Suprapubic skin (tissue), 4 donors: ENCODE results near the gene ANKRD7. TPM values are rescaled to one million over a fixed set of nuclear protein-coding genes. Genes with fewer than 3 reads are reported as not detected.

Experiments
- DNase-seq, 2 donors: peaks; one replicate each; pipeline ENCODE4 v3.0.0-alpha.2; 2019; ENCODE audit warnings: low spot score in 2 of 2
- H3K27ac ChIP-seq: fragments of 200-600 bp; sonication (generic); one replicate; pipeline ENCODE4 v1.5.1; 2019
- H3K27me3 ChIP-seq: fragments of 200-600 bp; sonication (generic); one replicate; pipeline ENCODE4 v1.5.1; 2019
- H3K36me3 ChIP-seq: fragments of 200-600 bp; sonication (generic); one replicate; pipeline ENCODE4 v1.5.1; 2019
- H3K4me1 ChIP-seq: fragments of 200-600 bp; sonication (generic); one replicate; pipeline ENCODE4 v1.5.1; 2019
- H3K4me3 ChIP-seq: fragments of 200-600 bp; sonication (generic); one replicate; pipeline ENCODE4 v1.5.1; 2019; ENCODE audit warnings: mild to moderate bottlenecking
- H3K9me3 ChIP-seq: fragments of 200-600 bp; sonication (generic); one replicate; pipeline ENCODE4 v1.5.1; 2019
- EP300 ChIP-seq: sonication (generic); formaldehyde crosslinking; IDR thresholded peaks from one replicate; pipeline ENCODE4 v1.6.1; 2017; ENCODE audit warnings: antibody characterized with exemption
- POLR2A ChIP-seq, 2 donors: fragments of 450-650 bp; IDR thresholded peaks; one replicate each; pipeline ENCODE4 v1.6.1; 2017; ENCODE audit warnings: antibody characterized with exemption in 2 of 2, mild to moderate bottlenecking in 2 of 2, moderate library complexity in 2 of 2
- POLR2AphosphoS5 ChIP-seq, 3 donors: sonication (generic); formaldehyde crosslinking; IDR thresholded peaks; one replicate each; pipeline ENCODE4 v1.6.1; 2017; ENCODE audit warnings: antibody characterized with exemption in 3 of 3
- total RNA-seq, 4 donors: library from RNA; depleted of rRNA; stranded (reverse); fragments of >200 nt; gene quantifications; one replicate each; pipeline ENCODE4 v1.1.0, GENCODE V29; 2016
- TF ChIP-seq, protein P1 (sequence below), 2 donors: fragments of 200-600 bp in 1 of 2; fragments of 450-650 bp in 1 of 2; sonication (generic) in 1 of 2; IDR thresholded peaks; one replicate each; pipeline ENCODE4 v1.5.1; 2016 to 2019; ENCODE audit warnings: antibody characterized with exemption in 2 of 2, mild to moderate bottlenecking in 1 of 2, moderate library complexity in 1 of 2

ANKRD7 gene
- total RNA-seq, 4 donors from 2014 or later, result not detected

DNA sequence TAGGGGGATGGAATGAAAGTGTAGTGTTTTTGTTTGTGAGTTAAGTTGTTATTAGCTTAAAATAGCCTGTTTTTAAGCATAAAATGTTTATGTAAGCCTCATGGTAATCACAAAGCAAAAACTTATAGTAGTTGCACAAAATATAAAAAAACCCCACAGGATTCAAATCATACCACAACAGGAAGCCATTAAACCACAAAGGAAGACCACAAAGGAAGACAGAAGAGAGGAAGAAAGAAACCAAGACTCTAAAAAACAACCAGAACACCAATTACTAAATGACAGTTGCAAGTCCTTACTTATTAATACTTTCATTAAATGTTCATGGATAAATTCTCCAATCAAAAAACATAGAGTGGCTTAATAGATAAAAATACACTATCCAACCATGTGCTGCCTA, 63.6 kb downstream of the ANKRD7 start:
- H3K27me3 ChIP-seq, result no peaks in the 10 kb centered on the region
- no peak overlapping the region for H3K4me3 ChIP-seq
- H3K4me1 ChIP-seq, result no peaks in the 10 kb centered on the region
- no peak overlapping the region for H3K27ac ChIP-seq
- H3K9me3 ChIP-seq, result no peaks in the 10 kb centered on the region
- no peaks in the 10 kb centered on the region for H3K36me3 ChIP-seq
- TF ChIP-seq, protein P1, sequence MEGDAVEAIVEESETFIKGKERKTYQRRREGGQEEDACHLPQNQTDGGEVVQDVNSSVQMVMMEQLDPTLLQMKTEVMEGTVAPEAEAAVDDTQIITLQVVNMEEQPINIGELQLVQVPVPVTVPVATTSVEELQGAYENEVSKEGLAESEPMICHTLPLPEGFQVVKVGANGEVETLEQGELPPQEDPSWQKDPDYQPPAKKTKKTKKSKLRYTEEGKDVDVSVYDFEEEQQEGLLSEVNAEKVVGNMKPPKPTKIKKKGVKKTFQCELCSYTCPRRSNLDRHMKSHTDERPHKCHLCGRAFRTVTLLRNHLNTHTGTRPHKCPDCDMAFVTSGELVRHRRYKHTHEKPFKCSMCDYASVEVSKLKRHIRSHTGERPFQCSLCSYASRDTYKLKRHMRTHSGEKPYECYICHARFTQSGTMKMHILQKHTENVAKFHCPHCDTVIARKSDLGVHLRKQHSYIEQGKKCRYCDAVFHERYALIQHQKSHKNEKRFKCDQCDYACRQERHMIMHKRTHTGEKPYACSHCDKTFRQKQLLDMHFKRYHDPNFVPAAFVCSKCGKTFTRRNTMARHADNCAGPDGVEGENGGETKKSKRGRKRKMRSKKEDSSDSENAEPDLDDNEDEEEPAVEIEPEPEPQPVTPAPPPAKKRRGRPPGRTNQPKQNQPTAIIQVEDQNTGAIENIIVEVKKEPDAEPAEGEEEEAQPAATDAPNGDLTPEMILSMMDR (IDR thresholded peaks at IDR 0.05), result no peak
- TF ChIP-seq POLR2A (IDR thresholded peaks at IDR 0.05) (no peak), EP300 (no peak), POLR2AphosphoS5 (IDR thresholded peaks at IDR 0.05) (no peak)
- no peak for DNase-seq

GRCh38 chr7:118289476-118289875, 65.0 kb downstream of the ANKRD7 start:
- Histone ChIP-seq H3K36me3 (no peaks in the 10 kb centered on the region), H3K4me1 (no peaks in the 10 kb centered on the region), H3K9me3 (no peaks in the 10 kb centered on the region), H3K4me3 (no peak overlapping the region), H3K27me3 (no peaks in the 10 kb centered on the region), H3K27ac (no peak overlapping the region)
- no peak for DNase-seq
- TF ChIP-seq POLR2AphosphoS5 (IDR thresholded peaks at IDR 0.05) (no peak), EP300 (no peak), POLR2A (IDR thresholded peaks at IDR 0.05) (no peak)
- TF ChIP-seq, protein P1 (IDR thresholded peaks at IDR 0.05), result no peak

Other genes starting within 250 kb of the ANKRD7 start
- gene LSM8, start 40.5 kb upstream of the ANKRD7 start, total RNA-seq, result 10 to 100 TPM; 19.4 to 41.7 (median 26.0) TPM